K562 (cell line): ENCODE measurements around the gene YEATS2. TPM values are rescaled to one million over a fixed set of nuclear protein-coding genes. Genes with fewer than 3 reads are reported as not detected.
"Not testable (repeated sequence)": the region's sequence is repeated elsewhere in the genome, so short reads cannot be mapped to it uniquely, and the experiment has no call there.

ENCODE experiments used
- ATAC-seq: fragments of 200-7000 bp; cut with Tn5 transposase; 3 replicates; pipeline ENCODE4 v1.9.1; 2020; ENCODE audit warnings: moderate library complexity
- BruUV-seq: library from RNA; stranded (reverse); fragments of 400-500 nt; replicated peaks from 2 replicates; lab custom pipeline; 2021; lab: Mats Ljungman, UMichigan
- CTCF ChIA-PET: fragments of 300-600 bp; formaldehyde crosslinking; extraction: SDS; loops from one replicate; lab custom pipeline; 2021; ENCODE audit warnings: low intra/inter-chr PET ratio; lab: Yijun Ruan, JAX
- POLR2A ChIA-PET: fragments of 300-600, 350-650 bp; sonication (Branson Sonifier 250); formaldehyde crosslinking; extraction: SDS; loops from one replicate; lab custom pipeline; 2021; ENCODE audit warnings: antibody characterized with exemption, inconsistent platforms; lab: Yijun Ruan, JAX
- DNase-seq, 4 experiments: peaks; one replicate each; pipeline versions ENCODE4 v3.0.0 to v3.0.0-alpha.2; 2011 to 2018; ENCODE audit warnings: low spot score in 3 of 4, mixed read lengths in 3 of 4; ENCODE audit errors: extremely low read depth in 1 of 4
- FAIRE-seq: peaks from 2 replicates; lab custom pipeline; 2011; peaks lifted over from hg19 to GRCh38; lab: Jason Lieb, UNC
- H2AFZ ChIP-seq: 2 replicates; pipeline ENCODE4 v1.6.0; 2011; ENCODE audit warnings: low read depth, low read length, control low read depth, inconsistent platforms
- H3K27ac ChIP-seq: fragments of 200-600 bp; 3 replicates; pipeline ENCODE4 v1.8.0; 2011; ENCODE audit warnings: low read depth, mild to moderate bottlenecking, control low read depth, inconsistent platforms, low read length, moderate library complexity, mixed read lengths; ENCODE audit errors: extremely low read depth
- H3K27me3 ChIP-seq, 2 experiments: fragments of 300-600 bp in 1 of 2; 2 replicates in 1 of 2; 3 replicates in 1 of 2; pipeline versions ENCODE4 v1.6.0 to v1.8.0; 2011; ENCODE audit warnings: inconsistent platforms in 2 of 2, low read length in 2 of 2, mild to moderate bottlenecking in 1 of 2, mixed read lengths in 1 of 2, moderate library complexity in 1 of 2; ENCODE audit not compliant: control insufficient read depth in 2 of 2, insufficient read depth in 2 of 2
- H3K36me3 ChIP-seq: fragments of 300-600 bp; 3 replicates; pipeline ENCODE4 v1.8.0; 2011; ENCODE audit warnings: mild to moderate bottlenecking, low read length, inconsistent platforms; ENCODE audit not compliant: control insufficient read depth, insufficient read depth
- H3K4me1 ChIP-seq, 2 experiments: fragments of 200-600 bp in 1 of 2; replicated peaks in 1 of 2; 2 replicates in 1 of 2; 3 replicates in 1 of 2; pipeline versions ENCODE4 v1.5.1 to v1.8.0; 2011; ENCODE audit warnings: inconsistent platforms in 2 of 2, low read length in 2 of 2, mild to moderate bottlenecking in 1 of 2, mixed read lengths in 1 of 2, moderate library complexity in 1 of 2; ENCODE audit not compliant: control insufficient read depth in 2 of 2, insufficient read depth in 2 of 2
- H3K4me2 ChIP-seq: 2 replicates; pipeline ENCODE4 v1.6.1; 2011; ENCODE audit warnings: low read length, control low read depth, inconsistent platforms, mixed read lengths; ENCODE audit not compliant: insufficient read depth
- H3K4me3 ChIP-seq: fragments of 200-600 bp; sonication (generic), shearing (Covaris generic); 2 replicates; pipeline ENCODE4 v1.5.1; 2016; ENCODE audit warnings: control low read depth, inconsistent platforms
- H3K79me2 ChIP-seq: fragments of 200-600 bp; 3 replicates; pipeline ENCODE4 v1.8.0; 2011; ENCODE audit warnings: low read length, inconsistent platforms; ENCODE audit not compliant: control insufficient read depth, insufficient read depth
- H3K9ac ChIP-seq, 2 experiments: 2 replicates each; pipeline versions ENCODE4 v1.6.0 to v1.6.1; 2011; ENCODE audit warnings: low read depth in 2 of 2, low read length in 2 of 2, control low read depth in 1 of 2, inconsistent platforms in 1 of 2, mild to moderate bottlenecking in 1 of 2, mixed read lengths in 1 of 2; ENCODE audit not compliant: insufficient read depth in 1 of 2
- H3K9me1 ChIP-seq: one replicate; pipeline ENCODE4 v1.6.0; 2011; ENCODE audit warnings: inconsistent platforms, mild to moderate bottlenecking, low read length, moderate library complexity; ENCODE audit not compliant: control insufficient read depth, insufficient read depth
- H3K9me3 ChIP-seq: replicated peaks from 2 replicates; pipeline ENCODE4 v1.5.1; 2011; ENCODE audit warnings: low read depth, low read length, inconsistent platforms; ENCODE audit not compliant: control insufficient read depth, insufficient read depth
- H4K20me1 ChIP-seq: replicated peaks from 2 replicates; pipeline ENCODE4 v1.6.1; 2011; ENCODE audit warnings: low read length, inconsistent platforms, mixed read lengths; ENCODE audit not compliant: control insufficient read depth, insufficient read depth
- CEBPB ChIP-seq: fragments of 450-650 bp; IDR thresholded peaks from 2 replicates; pipeline ENCODE4 v1.6.1; 2016; ENCODE audit warnings: missing genetic modification characterization, missing compliant biosample characterization
- NFRKB ChIP-seq: fragments of 450-650 bp; IDR thresholded peaks from 2 replicates; pipeline ENCODE4 v1.6.1; 2016; ENCODE audit warnings: low read depth
- ZNF384 ChIP-seq: IDR thresholded peaks from 2 replicates; pipeline ENCODE4 v1.6.1; 2012; ENCODE audit warnings: low read depth, low read length, improper control_type of control experiment
- WGBS: fragments of 100-300 bp; shearing (Covaris generic); methylation state at CpG from one replicate; pipeline ENCODE4 v1.1.6; 2016; ENCODE audit warnings: low coverage, mixed read lengths; ENCODE audit not compliant: insufficient coverage; ENCODE audit errors: missing lambda C conversion rate; 5-methylcytosine and 5-hydroxymethylcytosine counted together
- in situ Hi-C: fragments of 300-500 bp; cut with MboI; formaldehyde crosslinking; loops from 4 replicates; pipeline ENCODE4 v1.15.0; 2018; ENCODE audit warnings: inconsistent platforms, mixed read lengths
- intact Hi-C: fragments of 100-400 bp; cut with micrococcal nuclease; formaldehyde crosslinking; loops from 2 replicates; pipeline ENCODE4 v1.14.2; 2022
- polyA plus RNA-seq, 8 experiments: library from polyadenylated mRNA; depleted of rRNA in 4 of 8; stranded (reverse) in 5 of 8; unstranded in 3 of 8; fragments of >200 nt; fragmentation: Nextera tagmentation in 2 of 8; fragmentation: Illumina TruSeq in 1 of 8; extraction: Ambion mirVana in 2 of 8; extraction: Trizol in 1 of 8; gene quantifications; 2 replicates each; pipeline versions ENCODE4 v1.2.1 to v1.2.3, GENCODE V29; 2011 to 2014; ENCODE audit warnings: inconsistent platforms in 1 of 8, missing spikeins in 1 of 8
- total RNA-seq, 7 experiments: library from RNA; depleted of rRNA in 6 of 7; stranded (reverse); fragments of >200 nt in 6 of 7; fragmentation: Illumina TruSeq in 2 of 7; extraction: Trizol in 2 of 7; gene quantifications; 2 replicates each; pipeline versions ENCODE4 v1.2.1 to v1.2.3, GENCODE V29; 2011 to 2021; ENCODE audit warnings: low replicate concordance in 1 of 7

The YEATS2 gene
- total and polyA plus RNA-seq, 9 of the 15 experiments (the other 6 are each of a cell fraction or from before 2014, with no cell fraction given), result 1.8 to 35.2 (median 19.0) TPM

- DNase-seq (no peak), ATAC-seq (no peak), FAIRE-seq (no peak)
- Histone ChIP-seq H3K27me3 (no peaks in the 10 kb centered on the region), H3K4me1 (peaks cover 5 to 17% of the 10 kb centered on the region in 2 experiments; a peak in 3 of 5 replicates), H3K79me2 (peaks cover 87% of the 10 kb centered on the region), H3K9me3 (no peaks in the 10 kb centered on the region), H3K36me3 (peaks cover 8% of the 10 kb centered on the region; the same call in 2 of the 3 replicates), H3K9me1 (no peaks in the 10 kb centered on the region), H4K20me1 (peaks cover 5% of the 10 kb centered on the region), H3K27ac (no peak overlapping the region), H3K9ac (no peak overlapping the region), H2AFZ (no peak overlapping the region), H3K4me3 (no peak overlapping the region), H3K4me2 (no peak overlapping the region)
- 93% methylated on average over 5 of the region's 5 CpGs for WGBS
- ChIA-PET CTCF (no interaction called here), POLR2A (no interaction called here)
- in situ Hi-C loops, result no loop called here
- intact Hi-C loops, result no loop called here
- no TSS peak for BruUV-seq
- no peak for TF ChIP-seq NFRKB
Observed at GRCh38 chr3:183701744-183702143, 4.1 kb downstream of the YEATS2 start.

GRCh38 chr3:183703892-183704291 lies 6.3 kb downstream of the YEATS2 start:
- CTCF ChIA-PET, H3K9ac ChIP-seq, H3K27ac ChIP-seq, H3K27me3 ChIP-seq, in situ Hi-C loops, H3K4me2 ChIP-seq, H3K4me3 ChIP-seq, BruUV-seq, FAIRE-seq, H2AFZ ChIP-seq, H4K20me1 ChIP-seq, ATAC-seq, H3K9me3 ChIP-seq, intact Hi-C loops, H3K4me1 ChIP-seq, DNase-seq, H3K36me3 ChIP-seq, H3K9me1 ChIP-seq: not testable (repeated sequence)
- POLR2A ChIA-PET, result interaction anchor here (1.1 kb wide), 1 partner anchor 224 kb away, joined by 4 read pairs; no protein-coding TSS in a partner anchor
- 0 out of 2 replicates have a peak, but pooled peaks have one; percentile 7 for TF ChIP-seq ZNF384
- peak; percentile 62 for TF ChIP-seq CEBPB (tag)
- H3K79me2 ChIP-seq, result peaks cover 91% of the 10 kb centered on the region
- WGBS, result 92% methylated on average over 6 of the region's 6 CpGs
